Psoas muscle (tissue), 8 donors: ENCODE results near the gene EPB41L2. TPM values are rescaled to one million over a fixed set of nuclear protein-coding genes. Genes with fewer than 3 reads are reported as not detected.
A peak's percentile ranks its signal among the peaks of the same experiment; 100 is the strongest.

Source experiments
- ATAC-seq, 4 donors: fragments of 200-7000 bp; cut with Tn5 transposase; one replicate each; pipeline ENCODE4 v1.9.1; 2020; ENCODE audit warnings: moderate library complexity in 3 of 4, mild to moderate bottlenecking in 2 of 4
- DNase-seq, 2 donors: peaks; one replicate each; pipeline ENCODE4 v3.0.0-alpha.2; 2020
- H3K27ac ChIP-seq: fragments of 200-600 bp; one replicate; pipeline ENCODE4 v1.8.0; 2022
- H3K27me3 ChIP-seq, 3 donors: fragments of 200-600 bp in 1 of 3; one replicate each; pipeline versions ENCODE4 v1.6.1 to v1.8.0; 2013 to 2022; ENCODE audit warnings: low read length in 2 of 3, mild to moderate bottlenecking in 2 of 3, moderate library complexity in 1 of 3; ENCODE audit not compliant: insufficient read depth in 3 of 3
- H3K36me3 ChIP-seq, 2 donors: fragments of 200-600 bp in 1 of 2; one replicate each; pipeline versions ENCODE4 v1.6.1 to v1.8.0; 2013 to 2022; ENCODE audit warnings: low read depth in 1 of 2, mild to moderate bottlenecking in 1 of 2, moderate library complexity in 1 of 2; ENCODE audit not compliant: insufficient read depth in 1 of 2
- H3K4me1 ChIP-seq: fragments of 200-600 bp; one replicate; pipeline ENCODE4 v1.8.0; 2022
- H3K4me3 ChIP-seq: fragments of 200-600 bp; one replicate; pipeline ENCODE4 v1.8.0; 2022; ENCODE audit warnings: mild to moderate bottlenecking
- H3K9me3 ChIP-seq: fragments of 200-600 bp; one replicate; pipeline ENCODE4 v1.8.0; 2022
- CTCF ChIP-seq: fragments of 200-600 bp; IDR thresholded peaks from one replicate; pipeline ENCODE4 v1.8.0; 2022; ENCODE audit warnings: antibody characterized with exemption
- WGBS, 3 donors: extraction: QIAGEN DNeasy Blood & Tissue Kit; methylation state at CpG; one replicate each; pipeline versions ENCODE4 v1.1.6 to v1.1.7; 2013; 5-methylcytosine and 5-hydroxymethylcytosine counted together
- intact Hi-C, 2 donors: fragments of 100-400 bp; cut with DNase I; formaldehyde crosslinking; loops; one replicate each; pipeline versions ENCODE4 v1.11.0 to v1.14.2; 2022
- polyA plus RNA-seq, 3 donors: library from polyadenylated mRNA; stranded (reverse); fragments of 200-250 nt; gene quantifications; one replicate each; pipeline ENCODE4 v1.2.3, GENCODE V29; 2013
- total RNA-seq, 4 donors: library from RNA; stranded (reverse); fragmentation: NEBNext Ultra II Directional in 2 of 4; extraction: Animal tissue kit (Norgen Biotek cat#: 25700) in 2 of 4; gene quantifications; one replicate each; pipeline versions ENCODE4 v1.2.1 to v1.2.4, GENCODE V29; 2021 to 2023
- donor health status: healthy with polysubstance abuse.
- donor health status: DM: no; HTN: no; CAD: no; lungs with moderate emphysema.
- donor health status: Bipolar disorder and iron deficiency.
- donor health status: healthy.
- donor health status: DM: yes; HTN: yes; CAD: no.
- donor health status: DM: no; HTN: no; CAD: no.
- donor health status: DM: no; HTN: no; CAD: no.
- donor health status: DM: yes; HTN: yes; CAD: no.

Gene EPB41L2
- total and polyA plus RNA-seq, 7 donors: 8.5 to 75.7 (median 22.7) TPM

- DNase-seq: no peak
- no peak for TF ChIP-seq CTCF
- intact Hi-C loops: loop anchor here in 1 of 2 donors (10.0 kb wide), 1 partner anchor 516 kb away; no protein-coding TSS in a partner anchor
- no peak overlapping the region for H3K27ac ChIP-seq
- no peak overlapping the region for H3K4me3 ChIP-seq
- WGBS, 3 donors: 25 to 34% (median 27%) methylated on average over 4 of the region's 4 CpGs
- H3K9me3 ChIP-seq: no peaks in the 10 kb centered on the region
- no peaks in the 10 kb centered on the region for H3K4me1 ChIP-seq
- H3K27me3 ChIP-seq: no peaks in the 10 kb centered on the region
- ATAC-seq: no peak
- H3K36me3 ChIP-seq: no peaks in the 10 kb centered on the region
These were observed 221.8 kb downstream of the EPB41L2 start for GRCh38 chr6:130841128-130841728.

GRCh38 chr6:130840050-130840449 is 223.0 kb downstream of the EPB41L2 start:
- H3K27me3 ChIP-seq: no peaks in the 10 kb centered on the region
- H3K4me1 ChIP-seq: no peaks in the 10 kb centered on the region
- no peaks in the 10 kb centered on the region for H3K36me3 ChIP-seq
- H3K27ac ChIP-seq: no peak overlapping the region
- DNase-seq (no peak), ATAC-seq (no peak)
- TF ChIP-seq CTCF: no peak
- no peaks in the 10 kb centered on the region for H3K9me3 ChIP-seq
- intact Hi-C loops: loop anchor here in 1 of 2 donors (10.0 kb wide), 1 partner anchor 515 kb away; no protein-coding TSS in a partner anchor
- WGBS, 3 donors: 90 to 93% (median 93%) methylated on average over 2 of the region's 2 CpGs
- H3K4me3 ChIP-seq: no peak overlapping the region

GRCh38 chr6:130839379-130839778 is 223.7 kb downstream of the EPB41L2 start:
- intact Hi-C loops: no loop called here
- WGBS, 3 donors: 78 to 87% (median 82%) methylated on average over 2 of the region's 2 CpGs

GRCh38 chr6:130838951-130839350 is 224.1 kb downstream of the EPB41L2 start:
- TF ChIP-seq CTCF: no peak
- Histone ChIP-seq H3K9me3 (no peaks in the 10 kb centered on the region), H3K27me3 (peaks cover 0 to 2% (median 0%) of the 10 kb centered on the region in 3 donors), H3K4me3 (no peak overlapping the region), H3K4me1 (no peaks in the 10 kb centered on the region), H3K36me3 (no peaks in the 10 kb centered on the region), H3K27ac (no peak overlapping the region)
- ATAC-seq (peak in 1 of 4 donors; percentile 40), DNase-seq (no peak)
- 27 to 41% (median 34%) methylated on average over 5 of the region's 5 CpGs for WGBS, 3 donors
- intact Hi-C loops: no loop called here

More at GRCh38 chr6:130839379-130839778, 223.7 kb downstream of the EPB41L2 start:
- H3K27ac ChIP-seq: no peak overlapping the region
- ATAC-seq (no peak), DNase-seq (no peak)
- no peaks in the 10 kb centered on the region for H3K36me3 ChIP-seq
- no peak overlapping the region for H3K4me3 ChIP-seq
- no peaks in the 10 kb centered on the region for H3K9me3 ChIP-seq
- H3K27me3 ChIP-seq: peaks cover 0 to 2% (median 0%) of the 10 kb centered on the region in 3 donors
- TF ChIP-seq CTCF: no peak
- no peaks in the 10 kb centered on the region for H3K4me1 ChIP-seq
